Transverse colon (tissue), 4 donors: ENCODE data around the gene ADAM30.

Experiments
- POLR2A ChIP-seq: fragments of 450-650 bp; IDR thresholded peaks from one replicate; pipeline ENCODE4 v1.6.1; 2016; ENCODE audit warnings: antibody characterized with exemption, mild to moderate bottlenecking, moderate library complexity
- POLR2AphosphoS5 ChIP-seq, 3 donors: sonication (generic); formaldehyde crosslinking; IDR thresholded peaks; one replicate each; pipeline ENCODE4 v1.6.1; 2016; ENCODE audit warnings: antibody characterized with exemption in 3 of 3
- TF ChIP-seq, protein P1 (sequence below), 5 experiments: fragments of 200-600 bp in 3 of 5; fragments of 450-650 bp in 2 of 5; sonication (generic) in 3 of 5; IDR thresholded peaks; 1 replicate in 2 of 5; 2 replicates in 3 of 5; pipeline ENCODE4 v1.5.1; 2016 to 2017; ENCODE audit warnings: antibody characterized with exemption in 5 of 5, inconsistent platforms in 3 of 5, mild to moderate bottlenecking in 2 of 5, moderate library complexity in 1 of 5

DNA sequence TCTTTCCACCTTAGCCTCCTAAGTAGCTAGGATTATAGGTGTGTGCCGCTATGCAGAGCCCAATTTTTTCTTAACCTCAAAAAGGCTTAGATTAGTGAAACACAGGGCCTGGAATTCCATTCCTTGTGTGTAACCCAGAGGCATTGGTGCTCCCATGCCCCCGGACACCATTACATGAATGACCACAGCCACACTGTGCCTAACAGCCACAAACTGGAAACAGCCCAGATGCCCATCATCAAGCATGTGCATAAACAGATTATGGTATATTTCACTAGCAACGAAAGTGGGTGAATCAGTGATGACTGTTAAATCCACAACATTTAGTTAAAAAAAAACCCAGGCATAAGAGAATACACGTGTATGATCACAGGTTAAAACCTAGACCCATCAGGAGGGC is 24.4 kb downstream of the ADAM30 start:
- TF ChIP-seq, protein P1, sequence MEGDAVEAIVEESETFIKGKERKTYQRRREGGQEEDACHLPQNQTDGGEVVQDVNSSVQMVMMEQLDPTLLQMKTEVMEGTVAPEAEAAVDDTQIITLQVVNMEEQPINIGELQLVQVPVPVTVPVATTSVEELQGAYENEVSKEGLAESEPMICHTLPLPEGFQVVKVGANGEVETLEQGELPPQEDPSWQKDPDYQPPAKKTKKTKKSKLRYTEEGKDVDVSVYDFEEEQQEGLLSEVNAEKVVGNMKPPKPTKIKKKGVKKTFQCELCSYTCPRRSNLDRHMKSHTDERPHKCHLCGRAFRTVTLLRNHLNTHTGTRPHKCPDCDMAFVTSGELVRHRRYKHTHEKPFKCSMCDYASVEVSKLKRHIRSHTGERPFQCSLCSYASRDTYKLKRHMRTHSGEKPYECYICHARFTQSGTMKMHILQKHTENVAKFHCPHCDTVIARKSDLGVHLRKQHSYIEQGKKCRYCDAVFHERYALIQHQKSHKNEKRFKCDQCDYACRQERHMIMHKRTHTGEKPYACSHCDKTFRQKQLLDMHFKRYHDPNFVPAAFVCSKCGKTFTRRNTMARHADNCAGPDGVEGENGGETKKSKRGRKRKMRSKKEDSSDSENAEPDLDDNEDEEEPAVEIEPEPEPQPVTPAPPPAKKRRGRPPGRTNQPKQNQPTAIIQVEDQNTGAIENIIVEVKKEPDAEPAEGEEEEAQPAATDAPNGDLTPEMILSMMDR (IDR thresholded peaks at IDR 0.05) = no peak
- TF ChIP-seq POLR2AphosphoS5 (IDR thresholded peaks at IDR 0.05) (no peak), POLR2A (no peak)
